Dedifferentiated amniotic fluid mesenchymal stem cell (primary cell): Measurements from ENCODE around the gene SPOUT1.

Source experiments
- DNase-seq: peaks from one replicate; pipeline ENCODE4 v3.0.0-alpha.2; 2016; ENCODE audit errors: extremely low spot score

Gene SPOUT1

DNA sequence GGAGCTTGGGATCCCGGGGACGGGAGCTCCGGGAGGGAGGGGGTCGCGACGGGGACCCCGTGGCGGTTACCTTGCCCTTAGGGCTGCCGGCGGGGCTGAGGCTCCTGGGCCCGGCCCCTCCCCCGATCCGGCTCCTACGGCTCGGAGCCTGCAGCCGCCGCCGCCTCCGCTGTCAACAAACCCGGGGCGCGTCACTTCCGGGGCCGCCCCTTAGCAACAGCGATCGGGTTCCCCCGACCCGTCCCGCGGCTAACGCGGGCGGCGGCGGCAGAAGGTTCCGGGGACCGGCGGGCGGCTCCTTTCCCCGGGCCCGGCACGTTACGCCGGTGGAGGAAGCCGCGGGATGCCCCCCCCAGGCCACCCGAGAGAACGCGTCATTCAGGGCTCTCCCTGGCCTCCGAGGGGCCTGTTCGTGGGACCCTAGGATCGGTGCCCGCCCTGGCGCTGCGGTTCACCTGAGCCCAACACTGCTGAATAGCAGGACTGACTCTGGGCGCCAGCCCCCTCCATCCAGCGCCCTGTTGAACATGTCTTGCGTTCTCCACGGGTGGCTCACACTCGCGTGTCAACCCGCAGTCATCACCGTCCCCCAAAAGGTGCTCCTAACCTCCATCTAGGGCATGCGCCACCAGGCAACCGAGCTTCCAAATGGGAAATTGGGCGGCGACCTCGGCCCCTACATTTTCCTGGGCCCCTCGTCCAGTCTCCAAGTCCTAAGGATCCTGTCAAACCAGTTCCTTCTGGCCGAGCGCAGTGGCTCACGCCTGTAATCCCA, 57.7 kb downstream of the SPOUT1 start, which contains the start of gene ZER1:
Gene ZER1 (minus strand): TSS at position 183 of the 775 bp plus-strand sequence. CDS start 16,362 bp downstream, outside the sequence.
- peak; percentile 83 for DNase-seq

DNA sequence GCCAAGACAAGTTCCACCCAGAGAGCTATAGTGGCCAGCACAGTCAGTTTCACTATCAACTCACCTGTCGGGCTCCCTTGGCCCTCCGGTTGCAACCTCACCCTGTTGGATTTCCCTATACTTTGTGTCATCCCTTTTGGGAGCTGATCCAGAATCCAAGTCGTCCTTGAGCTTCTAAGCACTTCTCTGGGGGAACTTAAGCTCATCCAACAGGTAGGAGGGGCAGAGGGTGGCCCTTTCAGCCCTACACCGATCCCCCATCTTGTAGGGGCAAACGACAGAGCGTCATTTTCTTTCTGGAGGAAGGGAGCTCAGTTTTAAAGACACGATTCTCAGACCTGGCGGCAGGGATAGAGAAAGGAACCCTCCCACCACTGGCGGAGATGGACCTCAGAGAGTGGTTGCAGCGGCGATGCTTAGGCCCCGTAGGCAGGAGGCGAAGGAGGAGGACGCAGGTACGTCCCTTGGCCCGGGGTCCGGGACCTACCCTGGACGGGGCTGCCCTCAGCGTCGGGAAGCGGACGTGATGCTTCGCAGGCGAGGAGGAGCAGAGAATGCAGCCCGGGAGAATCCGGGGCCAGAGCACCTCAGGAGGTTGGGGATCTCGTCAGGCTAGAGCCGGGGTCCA, 58.4 kb downstream of the SPOUT1 start:
- DNase-seq = no peak

DNA sequence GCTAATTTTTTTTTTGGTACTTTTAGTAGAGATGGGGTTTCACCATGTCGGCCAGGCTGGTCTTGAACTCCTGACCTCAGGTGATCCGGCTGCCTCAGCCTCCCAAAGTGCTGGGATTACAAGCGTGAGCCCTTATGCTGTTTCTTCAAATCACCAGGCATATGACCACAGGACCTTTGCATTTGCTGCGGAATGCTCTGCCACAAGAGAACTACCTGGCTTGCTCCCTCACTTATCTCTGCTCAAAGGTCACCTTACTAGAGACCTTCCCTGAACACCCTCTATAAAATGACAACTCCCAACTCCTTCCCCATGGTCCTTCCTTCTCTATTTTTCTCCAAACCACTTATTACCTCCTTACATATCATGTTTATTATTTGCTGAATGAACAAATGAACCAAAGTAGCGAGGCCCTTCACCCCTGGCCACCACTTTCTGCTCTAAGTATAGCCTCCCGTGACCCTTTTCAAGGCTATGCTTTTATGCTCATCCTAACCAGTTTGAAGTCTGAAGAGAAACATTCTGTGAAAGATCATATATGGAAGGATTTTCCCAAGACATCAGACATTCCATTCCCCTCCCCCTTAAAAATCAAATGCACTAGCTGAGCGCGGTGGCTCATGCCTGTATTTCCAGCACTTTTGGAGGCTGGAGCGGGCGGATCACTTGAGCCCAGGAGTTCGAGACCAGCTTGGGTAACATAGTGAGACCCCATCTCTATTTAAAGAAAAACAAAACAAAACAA, 59.1 kb downstream of the SPOUT1 start:
- no peak for DNase-seq
